ENCODE measurements around the gene SFSWAP. TPM values are rescaled to one million over a fixed set of nuclear protein-coding genes. Genes with fewer than 3 reads are reported as not detected.

Gene SFSWAP
- polyA plus RNA-seq, 2 of the 4 experiments (the other 2 are of a cell fraction): 21.8 to 23.5 TPM

GRCh38 chr12:131761638-131762037, 50.7 kb downstream of the SFSWAP start:
- DNase-seq (ENCODE audit: low read depth in 1 of 2, low spot score in 1 of 2): no peak
- no peak overlapping the region for H3K27ac ChIP-seq
- POLR2A ChIA-PET: no interaction called here
- H3K9me3 ChIP-seq: no peaks in the 10 kb centered on the region
- TF ChIP-seq RNF2 (IDR thresholded peaks at IDR 0.05; ENCODE audit: borderline replicate concordance, low read depth) (no peak), SREBF2 (IDR thresholded peaks at IDR 0.05) (no peak), EHMT2 (IDR thresholded peaks at IDR 0.05; ENCODE audit: low read depth) (no peak)
- 96% methylated on average over 5 of the region's 5 CpGs for WGBS (ENCODE audit: missing lambda C conversion rate)
- CTCF ChIA-PET: interaction anchor here (1.0 to 1.4 kb wide), 2 partner anchors 9 to 845 kb away, joined by 3 read pairs; no protein-coding TSS in a partner anchor
- no peak for FAIRE-seq
- ATAC-seq: no peak
- H3K4me2 ChIP-seq: no peak overlapping the region
- H3K4me1 ChIP-seq: no peaks in the 10 kb centered on the region
- no peak overlapping the region for H3K4me3 ChIP-seq

GRCh38 chr12:131764738-131765137, 53.8 kb downstream of the SFSWAP start:
- ChIA-PET POLR2A (no interaction called here), CTCF (interaction anchor here (0.8 to 1.7 kb wide), 3 partner anchors 10 to 660 kb away, joined by 3 to 5 read pairs (median 4); no protein-coding TSS in a partner anchor)
- no peaks in the 10 kb centered on the region for H3K9me3 ChIP-seq
- no peaks in the 10 kb centered on the region for H3K4me1 ChIP-seq
- WGBS (ENCODE audit: missing lambda C conversion rate): 89% methylated on average over 9 of the region's 9 CpGs
- no peak for DNase-seq (ENCODE audit: low read depth in 1 of 2, low spot score in 1 of 2)
- H3K4me2 ChIP-seq: no peak overlapping the region
- no peak overlapping the region for H3K27ac ChIP-seq
- no peak for ATAC-seq
- FAIRE-seq: no peak
- H3K4me3 ChIP-seq: no peak overlapping the region
- TF ChIP-seq BCL3 (IDR thresholded peaks at IDR 0.05) (no peak), MYC (IDR thresholded peaks at IDR 0.05; ENCODE audit: borderline replicate concordance, low read length) (no peak), EHF (CRISPR knock-in tag; IDR thresholded peaks at IDR 0.05) (no peak), RAD21 (conservative IDR thresholded peaks at IDR 0.05 in 1 of 2, IDR thresholded peaks at IDR 0.05 in 1 of 2) (no peak), RFX5 (IDR thresholded peaks at IDR 0.05) (no peak), HOXB5 (CRISPR knock-in tag; IDR thresholded peaks at IDR 0.05) (no peak), BHLHE40 (IDR thresholded peaks at IDR 0.05; ENCODE audit: low read depth, low read length) (no peak), CBX8 (IDR thresholded peaks at IDR 0.05) (no peak), HOXB13 (CRISPR knock-in tag; IDR thresholded peaks at IDR 0.05; ENCODE audit: low read depth) (no peak), CTCF (IDR thresholded peaks at IDR 0.05) (no peak), TFCP2L1 (CRISPR knock-in tag; IDR thresholded peaks at IDR 0.05) (no peak), NR3C1 (IDR thresholded peaks at IDR 0.05) (no peak), PBX3 (IDR thresholded peaks at IDR 0.05) (no peak), HMGXB4 (CRISPR knock-in tag; IDR thresholded peaks at IDR 0.05; ENCODE audit: borderline replicate concordance) (no peak), USF2 (IDR thresholded peaks at IDR 0.05) (no peak), HOXA7 (CRISPR knock-in tag; IDR thresholded peaks at IDR 0.05) (no peak), SREBF2 (IDR thresholded peaks at IDR 0.05) (no peak), ZFP36 (IDR thresholded peaks at IDR 0.05; ENCODE audit: borderline replicate concordance, partially characterized antibody) (no peak)

All from A549 (cell line).